Endometrial microvascular endothelial cells (primary cell): Measurements from ENCODE around the gene KLC3. TPM values are rescaled to one million over a fixed set of nuclear protein-coding genes. Genes with fewer than 3 reads are reported as not detected.
"Not testable (repeated sequence)": the region's sequence is repeated elsewhere in the genome, so short reads cannot be mapped to it uniquely, and the experiment has no call there.

ENCODE experiments used
- in situ Hi-C: cut with HindIII; loops from 2 replicates; pipeline ENCODE4 v1.10.0; 2017; ENCODE audit warnings: low sequenced_read_pairs, low pct_unique_long_range_greater_than_20kb; ENCODE audit errors: inconsistent ontology term
- total RNA-seq: library from RNA; depleted of rRNA; stranded (reverse); fragments of >200 nt; gene quantifications from one replicate; pipeline ENCODE4 v1.2.3, GENCODE V29; 2015; ENCODE audit errors: inconsistent ontology term

Gene KLC3
- total RNA-seq, 1 donor from 2014 or later, result not detected

DNA sequence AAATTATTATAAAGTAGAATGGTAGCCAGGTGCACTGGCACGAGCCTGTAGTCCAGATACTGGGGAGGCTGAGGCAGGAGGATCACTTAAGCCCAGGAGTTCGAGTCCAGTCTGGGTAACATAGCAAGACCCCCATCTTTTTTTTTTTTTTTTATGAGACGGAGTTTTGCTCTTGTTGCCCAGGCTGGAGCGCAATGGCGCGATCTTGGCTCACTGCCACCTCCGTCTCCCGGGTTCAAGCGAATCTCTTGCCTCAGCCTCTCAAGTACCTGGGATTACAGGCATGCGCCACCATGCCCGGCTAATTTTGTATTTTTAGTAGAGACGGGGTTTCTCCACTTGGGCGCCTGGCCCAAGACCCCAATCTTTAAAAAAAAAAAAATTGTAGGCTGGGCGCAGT, 28.3 kb upstream of the KLC3 start:
- in situ Hi-C loops, result not testable (repeated sequence)

DNA sequence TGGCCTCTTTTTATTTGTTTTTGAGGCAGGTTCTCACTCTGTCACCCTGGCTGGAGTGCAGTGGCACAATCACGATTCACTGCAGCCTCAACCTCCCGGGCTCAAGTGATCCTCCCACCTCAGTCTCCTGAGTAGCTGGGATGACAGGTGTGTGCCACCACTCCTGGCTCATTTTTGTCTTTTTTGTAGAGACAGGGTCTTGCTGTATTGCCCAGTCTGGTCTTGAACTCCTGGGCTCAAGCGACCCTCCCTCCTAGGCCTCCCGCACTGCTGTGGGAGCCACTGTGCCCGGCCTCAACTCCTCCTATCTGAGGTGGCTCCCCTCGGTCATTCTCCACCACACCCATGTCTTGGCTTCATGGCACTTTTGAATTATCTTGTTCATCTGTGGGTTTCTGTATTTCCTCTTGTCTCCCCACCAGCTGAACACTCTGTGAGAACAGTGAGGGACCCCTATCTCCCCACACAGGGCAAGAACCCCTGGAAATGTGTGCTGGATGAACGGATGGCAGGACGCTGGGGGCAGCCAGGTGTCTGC, 25.8 kb upstream of the KLC3 start:
- in situ Hi-C loops, result no loop called here

DNA sequence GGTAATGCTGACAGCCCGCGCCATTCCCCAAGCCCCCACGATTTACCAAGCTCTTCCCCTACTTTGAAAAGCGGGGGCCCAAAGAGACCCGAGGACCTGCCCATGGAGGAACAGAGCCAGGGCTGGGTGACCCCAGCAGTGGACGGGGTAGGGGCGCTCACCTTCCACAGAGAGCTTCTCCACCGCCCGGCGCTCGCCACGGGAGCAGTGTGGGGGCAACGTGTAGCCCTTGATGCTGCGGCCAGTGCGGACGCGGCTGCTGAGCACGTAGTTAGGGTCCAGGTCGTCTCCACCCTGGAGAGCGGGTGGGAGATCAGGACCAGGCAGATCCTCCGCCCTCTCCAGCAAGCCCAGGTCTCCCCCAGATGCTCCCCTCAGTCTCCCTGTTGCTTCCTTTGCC, 25.2 kb upstream of the KLC3 start:
- in situ Hi-C loops, result no loop called here

DNA sequence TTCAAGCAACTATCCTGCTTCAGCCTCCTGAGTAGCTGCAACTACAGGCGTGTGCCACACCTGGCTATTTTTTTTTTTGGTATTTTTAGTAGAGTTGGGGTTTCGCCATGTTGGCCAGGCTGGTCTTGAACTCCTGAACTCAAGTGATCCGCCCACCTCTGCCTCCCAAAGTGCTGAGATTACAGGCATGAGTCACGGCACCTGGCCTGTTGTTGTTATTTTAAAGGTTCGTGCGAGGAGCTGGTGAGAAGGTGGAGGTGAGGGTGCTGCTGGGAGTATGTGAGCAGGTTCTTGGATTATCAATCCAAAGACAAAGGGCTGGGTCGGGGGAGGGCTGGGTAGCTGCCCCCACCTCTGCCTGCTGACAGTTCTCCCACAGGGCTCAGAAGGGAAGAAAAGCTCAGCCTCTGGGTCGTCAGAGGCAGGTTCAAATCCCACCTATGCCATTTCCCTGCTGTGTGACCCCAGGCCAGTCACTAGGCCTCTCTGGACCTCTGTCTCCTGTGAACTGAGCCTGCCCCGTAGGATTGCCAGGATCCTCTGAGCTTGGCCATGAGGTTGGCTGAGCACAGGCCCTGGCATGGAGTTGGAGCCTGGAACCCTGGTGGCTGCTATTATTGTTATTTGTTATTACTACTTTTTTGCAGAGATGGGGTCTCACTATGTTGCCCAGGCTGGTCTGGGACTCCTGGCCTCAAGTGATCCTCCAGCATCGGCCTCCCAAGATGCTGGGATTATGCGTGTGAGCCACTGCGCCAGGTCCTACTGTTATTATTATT, 19.4 kb upstream of the KLC3 start:
- in situ Hi-C loops, result no loop called here

DNA sequence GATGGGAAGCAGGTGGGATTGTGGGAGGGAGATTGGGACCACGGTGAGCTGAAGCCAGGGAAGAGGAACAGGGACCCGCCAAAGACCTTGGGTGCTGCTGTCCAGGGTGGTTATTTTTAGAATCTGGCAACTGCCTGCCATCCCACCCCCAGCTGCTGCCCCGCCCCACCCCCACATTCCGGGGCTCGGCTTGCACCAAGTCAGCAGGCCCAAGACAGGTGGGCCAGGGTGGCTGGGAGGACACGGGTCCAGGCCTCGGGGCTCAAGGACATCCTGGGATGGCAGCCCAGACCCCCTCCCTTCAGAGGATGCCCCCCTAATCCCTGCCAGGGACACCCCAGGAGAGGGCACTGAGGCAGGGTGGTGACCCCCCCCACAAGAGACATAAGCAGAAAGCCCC, 18.7 kb upstream of the KLC3 start:
- in situ Hi-C loops, result no loop called here

DNA sequence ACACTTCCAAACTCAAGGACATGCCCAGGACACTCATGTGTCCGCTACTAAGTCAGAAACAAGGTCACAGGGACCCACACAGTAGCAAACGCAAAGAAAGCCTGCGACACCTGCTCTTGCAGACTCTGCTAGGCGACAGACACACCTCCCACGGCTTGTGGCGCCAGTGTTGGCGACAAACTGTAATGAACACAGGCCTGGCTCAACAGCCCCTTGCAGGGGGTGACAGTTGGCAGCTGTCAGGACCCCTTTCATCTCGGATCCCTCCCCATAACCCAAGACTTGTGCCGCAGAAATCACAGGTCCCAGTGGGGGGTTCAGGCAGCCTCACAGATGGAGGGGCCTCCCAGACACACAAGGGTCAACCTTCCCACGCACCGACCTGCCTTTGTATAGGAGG, 18.2 kb upstream of the KLC3 start:
- in situ Hi-C loops, result no loop called here

DNA sequence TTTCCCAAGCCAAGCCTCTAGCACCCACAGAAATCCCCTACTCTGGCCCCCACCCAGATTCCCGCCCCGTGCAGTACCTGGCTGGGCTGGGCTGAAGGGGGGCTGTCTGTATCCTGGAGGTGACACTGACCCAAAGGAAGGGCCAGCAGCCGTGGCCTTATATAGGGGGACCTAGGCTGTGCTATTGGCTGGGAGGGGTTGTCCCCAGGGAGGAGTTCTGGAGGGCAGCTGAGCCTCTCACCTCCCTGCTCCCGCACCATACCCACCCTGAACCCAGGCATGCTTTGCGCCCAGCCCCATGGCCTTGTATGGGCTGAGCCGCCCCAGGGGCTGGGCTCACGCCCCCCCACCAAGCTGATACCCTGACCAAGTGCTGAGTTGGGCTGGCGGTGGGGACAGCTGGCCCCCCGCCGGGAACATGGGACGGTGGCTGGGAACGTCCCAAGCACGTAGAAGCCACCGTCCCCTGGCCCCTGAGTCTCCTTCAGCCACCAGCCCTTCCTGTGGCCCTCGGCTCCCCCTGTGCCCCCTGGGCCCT, 17.7 kb upstream of the KLC3 start, which contains the start of gene CKM:
Gene CKM, minus strand, starts transcription at position 132 of the 538 bp plus-strand sequence. CDS start 3,162 bp downstream, outside the sequence.
- in situ Hi-C loops, result no loop called here

DNA sequence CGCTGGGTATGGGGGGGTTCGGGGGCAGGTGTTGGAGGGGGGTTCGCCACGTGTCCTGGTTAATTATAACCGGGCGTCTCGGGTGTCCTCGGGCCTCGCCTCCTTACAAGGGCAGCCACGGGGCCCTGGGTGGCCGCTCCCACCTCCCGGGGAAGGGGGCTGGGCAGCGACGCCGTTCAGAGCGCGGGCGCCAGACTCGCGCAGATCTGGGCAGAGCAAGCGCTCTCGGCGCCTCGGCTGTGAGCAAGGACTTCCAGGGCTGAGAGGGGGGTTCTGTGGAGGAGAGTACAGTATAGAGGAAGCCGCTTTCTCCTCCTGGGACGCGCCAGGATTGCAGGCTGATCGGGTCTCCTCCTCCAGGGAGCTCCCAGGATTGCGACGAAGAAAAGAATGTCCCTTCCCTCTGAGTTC, 16.9 kb upstream of the KLC3 start:
- in situ Hi-C loops, result no loop called here

DNA sequence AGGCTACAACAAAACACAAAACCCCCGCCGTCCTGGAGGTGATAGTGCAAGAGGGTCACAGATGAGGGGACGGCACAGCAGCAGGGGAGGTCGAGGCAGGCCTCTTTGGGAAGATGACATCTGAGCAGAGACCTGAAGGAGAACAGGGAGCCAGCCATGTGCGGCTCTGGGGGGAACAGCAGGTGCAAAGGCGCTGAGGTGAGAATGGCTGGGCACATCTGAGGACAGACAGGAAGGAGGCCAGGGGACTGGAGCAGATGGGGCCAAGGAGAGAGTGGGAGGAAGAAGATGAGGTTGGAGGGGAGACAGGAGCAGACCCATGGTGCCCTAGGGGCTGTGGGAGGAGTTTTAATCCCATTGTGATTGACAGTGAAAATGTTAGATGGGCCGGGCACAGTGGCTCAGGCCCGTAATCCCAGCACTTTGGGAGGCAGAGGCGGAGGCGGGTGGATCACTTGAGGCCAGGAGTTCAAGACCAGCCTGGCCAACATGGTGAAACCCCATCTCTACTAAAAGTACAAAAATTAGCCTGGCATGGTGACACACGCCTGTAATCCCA, 16.1 kb upstream of the KLC3 start:
- in situ Hi-C loops, result no loop called here

DNA sequence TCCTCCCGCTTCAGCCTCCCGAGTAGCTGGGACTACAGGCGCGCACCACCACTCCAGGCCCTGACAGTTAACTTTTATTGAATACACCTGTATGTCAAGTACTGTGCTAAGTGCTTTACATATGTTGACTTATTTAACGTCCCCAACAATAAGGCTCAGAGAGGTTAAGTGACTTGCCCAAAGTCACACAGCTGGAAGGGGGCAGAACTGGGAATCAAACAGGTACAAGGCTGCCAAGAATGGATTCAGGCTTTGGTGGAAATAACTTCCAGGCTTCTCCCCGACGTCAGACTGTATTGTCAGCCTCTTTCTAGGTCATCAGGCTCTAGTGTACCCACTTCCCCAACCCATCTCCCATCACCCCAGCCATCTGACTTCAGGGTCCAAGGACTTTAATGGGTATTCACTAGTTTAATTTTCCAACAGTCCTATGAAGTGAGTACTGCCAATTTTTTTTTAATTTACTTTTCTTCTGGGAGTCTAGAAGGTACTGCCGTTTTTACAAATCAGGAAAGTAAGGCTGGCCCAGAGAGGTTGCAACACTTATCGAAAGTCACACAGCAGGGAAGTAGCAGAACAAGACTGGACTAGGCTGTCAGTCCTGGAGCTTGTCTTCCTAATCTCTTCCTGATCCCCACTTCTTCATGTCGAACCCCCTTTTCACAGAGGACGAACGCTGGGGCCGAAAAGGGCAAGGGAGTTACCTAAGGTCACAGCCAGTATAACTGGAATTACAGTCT, 13.0 kb upstream of the KLC3 start:
- in situ Hi-C loops, result no loop called here

DNA sequence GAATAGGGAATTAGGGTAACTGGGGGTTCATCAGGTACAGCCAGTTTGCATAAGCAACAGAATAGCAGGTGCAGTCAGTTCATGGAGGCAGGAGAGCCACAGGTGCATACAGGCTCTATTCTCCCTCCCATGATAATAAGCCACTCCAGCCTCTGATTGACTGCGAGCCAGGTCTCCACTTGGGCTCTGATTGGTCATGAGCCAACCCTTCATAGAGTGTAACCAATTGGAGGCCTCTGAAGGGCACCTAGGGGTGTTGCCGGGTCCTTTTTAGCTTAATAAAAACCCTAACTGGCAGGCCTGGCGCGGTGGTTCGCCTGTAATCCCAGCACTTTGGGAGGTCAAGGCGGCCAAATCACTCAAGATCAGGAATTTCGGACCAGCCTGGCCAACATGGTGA, 9.1 kb upstream of the KLC3 start:
- in situ Hi-C loops, result no loop called here

DNA sequence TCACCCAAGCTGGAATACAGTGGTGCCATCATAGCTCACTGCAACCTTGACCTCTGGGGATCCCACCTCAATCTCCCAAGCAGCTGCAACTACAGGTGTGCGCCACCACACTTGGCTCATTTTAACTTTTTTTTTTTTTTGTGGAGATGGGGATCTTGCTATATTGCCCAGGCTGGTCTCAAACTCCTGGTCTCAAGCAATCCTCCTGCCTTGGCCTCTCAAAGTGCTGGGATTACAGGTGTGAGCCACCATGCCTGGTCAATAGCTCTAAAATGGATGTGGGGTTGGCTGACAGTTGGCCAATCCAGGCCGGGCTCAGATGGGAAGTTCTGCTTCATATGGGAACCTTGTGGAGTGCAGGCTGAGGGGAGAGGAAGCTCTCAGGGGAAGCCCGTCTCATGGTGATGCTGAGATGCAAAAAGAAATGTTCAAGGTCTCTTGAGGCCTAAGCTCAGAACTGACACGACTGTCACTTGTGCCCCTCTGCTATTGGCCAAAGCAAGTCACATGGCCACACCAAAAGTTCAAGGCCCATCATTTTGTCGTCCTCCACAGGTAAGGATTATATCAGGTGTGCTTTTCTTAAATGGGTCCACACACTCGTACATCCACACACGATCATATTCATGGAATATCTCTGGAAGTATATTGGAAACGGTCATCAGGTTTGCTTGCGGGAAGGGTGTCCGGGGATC, 6.8 kb upstream of the KLC3 start:
- in situ Hi-C loops, result no loop called here

DNA sequence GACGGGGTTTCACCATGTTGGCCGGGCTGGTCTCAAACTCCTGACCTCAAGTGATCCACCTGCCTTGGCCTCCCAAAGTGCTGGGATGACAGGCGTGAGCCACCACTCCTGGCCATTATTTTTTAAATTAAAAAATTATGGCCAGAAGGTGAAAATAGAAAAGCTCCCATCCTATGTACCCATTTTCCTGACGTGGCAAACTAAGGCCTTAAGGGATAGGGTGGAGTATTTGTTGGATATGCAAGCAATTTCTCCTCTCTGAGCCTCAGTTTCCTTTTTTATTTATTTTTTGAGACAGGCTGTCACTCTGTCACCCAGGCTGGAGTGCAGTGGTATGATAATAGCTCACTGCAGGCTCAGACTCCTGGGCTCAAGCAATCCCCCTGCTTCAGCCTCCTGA, 5.7 kb upstream of the KLC3 start:
- in situ Hi-C loops, result not testable (repeated sequence)

DNA sequence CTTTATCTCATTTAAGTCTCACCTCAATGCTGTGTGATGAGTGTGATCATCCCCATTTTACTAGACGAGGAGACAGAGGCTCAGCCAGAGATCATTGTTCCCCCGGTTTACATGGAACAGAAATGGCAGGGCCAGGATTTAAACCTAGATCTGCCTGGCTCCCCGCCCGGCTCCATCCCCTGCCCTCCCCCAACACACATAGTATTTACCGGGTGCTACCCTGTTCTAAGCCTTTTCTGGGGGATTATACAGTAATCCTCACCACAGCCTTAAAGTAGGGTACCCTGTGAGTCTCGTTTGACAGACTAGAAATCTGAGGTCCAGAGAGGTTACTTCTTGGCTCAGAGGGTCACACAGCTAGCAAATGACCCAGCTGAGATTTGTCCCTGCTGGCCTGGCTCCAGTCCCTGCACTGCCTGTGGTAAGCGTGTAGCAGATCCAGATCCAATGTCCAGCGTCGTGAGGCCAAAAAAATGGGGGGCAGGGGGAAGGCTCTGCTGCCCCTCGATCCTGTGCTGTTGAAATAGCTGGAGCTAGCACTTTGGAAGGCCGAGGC, 3.8 kb upstream of the KLC3 start:
- in situ Hi-C loops, result no loop called here

DNA sequence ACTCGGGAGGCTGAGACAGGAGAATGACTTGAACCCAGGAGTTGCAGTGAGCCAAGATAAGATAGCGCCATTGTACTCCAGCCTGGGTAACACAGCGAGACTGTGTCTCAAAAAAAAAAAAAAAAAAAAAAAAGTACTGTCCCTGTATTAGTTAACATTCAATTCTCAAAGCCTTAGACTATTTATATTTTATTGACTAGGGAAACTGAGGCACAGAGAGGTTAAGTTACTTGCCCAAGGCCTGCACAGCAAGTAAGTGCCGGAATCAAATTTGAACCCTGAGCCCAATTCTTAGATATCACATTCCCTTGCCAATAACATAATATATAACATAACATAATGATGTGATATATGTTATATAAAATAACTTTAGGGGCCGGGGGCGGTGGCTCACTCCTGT, 921 bp upstream of the KLC3 start:
- in situ Hi-C loops, result no loop called here

DNA sequence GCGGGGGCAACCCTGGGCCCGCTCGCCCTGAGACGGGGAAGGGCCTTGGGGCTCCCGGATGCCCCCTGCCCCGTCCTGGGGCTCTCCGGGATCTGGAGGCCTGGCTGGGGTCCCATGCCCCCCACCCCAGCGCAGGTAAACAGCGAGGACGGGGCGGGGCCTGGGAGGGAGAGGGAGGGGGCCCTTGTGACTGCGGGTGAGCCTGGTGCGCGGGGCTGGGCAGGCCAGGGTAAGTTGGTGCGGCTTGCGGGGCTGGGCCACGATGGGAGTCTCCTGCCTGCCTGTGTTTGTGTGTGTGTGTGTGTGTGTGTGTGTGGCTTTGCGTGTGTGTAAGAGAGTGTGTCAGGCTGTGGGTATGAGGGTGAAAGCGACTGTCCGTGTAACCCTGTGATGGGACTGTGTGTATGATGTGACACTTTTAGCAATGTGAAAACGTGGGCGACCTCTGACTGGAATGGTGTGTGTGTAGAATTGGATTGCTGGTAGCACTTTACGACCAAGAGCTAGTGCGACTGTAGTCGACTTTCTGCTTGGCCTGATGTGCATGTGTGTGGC, 426 bp downstream of the KLC3 start:
- in situ Hi-C loops, result no loop called here

DNA sequence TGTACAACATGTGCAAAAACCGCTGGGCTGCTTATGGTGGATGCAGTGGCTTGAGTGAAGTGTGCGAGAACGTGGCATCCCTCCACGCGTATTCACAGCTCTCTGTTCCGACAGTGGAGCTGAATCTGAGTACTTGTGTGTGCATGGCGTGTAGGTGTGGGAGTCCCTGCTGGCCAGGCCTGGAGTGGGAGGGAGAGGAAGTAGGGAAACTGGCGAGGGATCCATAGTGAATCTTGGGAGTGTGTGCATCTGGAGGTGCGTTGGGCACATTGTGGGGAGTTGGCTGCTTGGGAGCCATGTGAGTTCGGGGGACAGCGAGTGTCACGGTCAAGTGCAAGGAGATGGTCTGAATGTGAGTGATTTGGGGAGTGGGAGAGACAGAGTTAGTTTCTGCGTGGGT, 2.4 kb downstream of the KLC3 start:
- in situ Hi-C loops, result no loop called here
